ENCODE results near the gene XPNPEP1.

The XPNPEP1 gene

GRCh38 chr10:109831846-109832245 lies 91.5 kb downstream of the XPNPEP1 start:
- Histone ChIP-seq H3K27ac (ENCODE audit: low read depth, low read length, poor library complexity, severe bottlenecking) (no peak overlapping the region), H3K9me2 (ENCODE audit: low read depth, low read length) (no peaks in the 10 kb centered on the region), H4K20me1 (ENCODE audit: insufficient read depth, low read length) (no peaks in the 10 kb centered on the region), H3K4me1 (ENCODE audit: insufficient read depth, low read length, severe bottlenecking) (no peaks in the 10 kb centered on the region), H3K9me3 (ENCODE audit: low read length) (no peaks in the 10 kb centered on the region), H3K79me2 (ENCODE audit: insufficient read depth, low read length) (no peaks in the 10 kb centered on the region), H3K4me3 (ENCODE audit: low read depth, low read length, poor library complexity, severe bottlenecking) (no peak overlapping the region), H3F3A (ENCODE audit: insufficient read depth, low read length) (no peaks in the 10 kb centered on the region), H3K9ac (ENCODE audit: low read length) (no peak overlapping the region), H2AFZ (ENCODE audit: low read length) (no peak overlapping the region), H3K36me3 (ENCODE audit: insufficient read depth, low read length) (no peaks in the 10 kb centered on the region), H3K27me3 (ENCODE audit: insufficient read depth, low read length) (no peaks in the 10 kb centered on the region), H3K4me2 (ENCODE audit: low read length) (no peak overlapping the region)
- TF ChIP-seq EZH2 (IDR thresholded peaks at IDR 0.05; ENCODE audit: borderline replicate concordance, low read length) (no peak), CTCF (IDR thresholded peaks at IDR 0.05; ENCODE audit: low read length) (no peak)

- no peak overlapping the region for H3K4me2 ChIP-seq (ENCODE audit: low read length)
- no peak overlapping the region for H2AFZ ChIP-seq (ENCODE audit: low read length)
- no peaks in the 10 kb centered on the region for H3K79me2 ChIP-seq (ENCODE audit: insufficient read depth, low read length)
- H3K4me1 ChIP-seq (ENCODE audit: insufficient read depth, low read length, severe bottlenecking) = no peaks in the 10 kb centered on the region
- H4K20me1 ChIP-seq (ENCODE audit: insufficient read depth, low read length) = no peaks in the 10 kb centered on the region
- TF ChIP-seq CTCF (IDR thresholded peaks at IDR 0.05; ENCODE audit: low read length) (no peak), EZH2 (IDR thresholded peaks at IDR 0.05; ENCODE audit: borderline replicate concordance, low read length) (no peak)
- H3K9me3 ChIP-seq (ENCODE audit: low read length) = no peaks in the 10 kb centered on the region
- H3K9me2 ChIP-seq (ENCODE audit: low read depth, low read length) = no peaks in the 10 kb centered on the region
- no peak overlapping the region for H3K27ac ChIP-seq (ENCODE audit: low read depth, low read length, poor library complexity, severe bottlenecking)
- no peaks in the 10 kb centered on the region for H3F3A ChIP-seq (ENCODE audit: insufficient read depth, low read length)
- H3K27me3 ChIP-seq (ENCODE audit: insufficient read depth, low read length) = 0 out of 2 replicates have a peak, but pooled peaks cover 4% of the 10 kb centered on the region
- H3K9ac ChIP-seq (ENCODE audit: low read length) = no peak overlapping the region
- H3K36me3 ChIP-seq (ENCODE audit: insufficient read depth, low read length) = no peaks in the 10 kb centered on the region
- H3K4me3 ChIP-seq (ENCODE audit: low read depth, low read length, poor library complexity, severe bottlenecking) = no peak overlapping the region
Measured at GRCh38 chr10:109824206-109824605, 99.1 kb downstream of the XPNPEP1 start.

- Histone ChIP-seq H3K79me2 (ENCODE audit: insufficient read depth, low read length) (no peaks in the 10 kb centered on the region), H3K27me3 (ENCODE audit: insufficient read depth, low read length) (0 out of 2 replicates have a peak, but pooled peaks cover 4% of the 10 kb centered on the region), H3K36me3 (ENCODE audit: insufficient read depth, low read length) (no peaks in the 10 kb centered on the region), H3K9me3 (ENCODE audit: low read length) (no peaks in the 10 kb centered on the region), H3K4me2 (ENCODE audit: low read length) (no peak overlapping the region), H3K4me3 (ENCODE audit: low read depth, low read length, poor library complexity, severe bottlenecking) (no peak overlapping the region), H4K20me1 (ENCODE audit: insufficient read depth, low read length) (no peaks in the 10 kb centered on the region), H2AFZ (ENCODE audit: low read length) (no peak overlapping the region), H3K9ac (ENCODE audit: low read length) (no peak overlapping the region), H3K9me2 (ENCODE audit: low read depth, low read length) (no peaks in the 10 kb centered on the region), H3K27ac (ENCODE audit: low read depth, low read length, poor library complexity, severe bottlenecking) (no peak overlapping the region), H3F3A (ENCODE audit: insufficient read depth, low read length) (no peaks in the 10 kb centered on the region), H3K4me1 (ENCODE audit: insufficient read depth, low read length, severe bottlenecking) (no peaks in the 10 kb centered on the region)
- TF ChIP-seq EZH2 (IDR thresholded peaks at IDR 0.05; ENCODE audit: borderline replicate concordance, low read length) (no peak), CTCF (IDR thresholded peaks at IDR 0.05; ENCODE audit: low read length) (no peak)
Measured at GRCh38 chr10:109823196-109823595, 100.1 kb downstream of the XPNPEP1 start.

Data from OCI-LY1 (cell line).